T-helper 22 cell (primary cell): ENCODE results near the gene HLA-C.
"Not testable (repeated sequence)": the region's sequence is repeated elsewhere in the genome, so short reads cannot be mapped to it uniquely, and the experiment has no call there.

ENCODE experiments used
- DNase-seq: peaks from one replicate; pipeline ENCODE4 v3.0.0-alpha.2; 2020; ENCODE audit warnings: low read depth

The HLA-C gene

GRCh38 chr6:31271641-31272357, at the start of gene HLA-C:
HLA-C (minus strand) TSS chr6:31272092; CDS start chr6:31272071, 21 bp downstream.
- peak; percentile 90 for DNase-seq

- no peak for DNase-seq
Measured at GRCh38 chr6:31321005-31321707, 49.3 kb upstream of the HLA-C start.

GRCh38 chr6:31317036-31317435, 45.1 kb upstream of the HLA-C start:
- no peak for DNase-seq

- no peak for DNase-seq
Measured at GRCh38 chr6:31309641-31310040, 37.7 kb upstream of the HLA-C start.

GRCh38 chr6:31308845-31309175, 36.9 kb upstream of the HLA-C start:
- DNase-seq = no peak

- DNase-seq = peak; percentile 54
Measured at GRCh38 chr6:31308050-31308844, 36.4 kb upstream of the HLA-C start.

- DNase-seq = no peak
Measured at GRCh38 chr6:31307669-31308049, 35.8 kb upstream of the HLA-C start.

- no peak for DNase-seq
Measured at GRCh38 chr6:31305703-31306219, 33.9 kb upstream of the HLA-C start.

GRCh38 chr6:31304683-31305082, 32.8 kb upstream of the HLA-C start:
- no peak for DNase-seq

- no peak for DNase-seq
Measured at GRCh38 chr6:31300797-31301196, 28.9 kb upstream of the HLA-C start.

- no peak for DNase-seq
Measured at GRCh38 chr6:31299947-31300346, 28.1 kb upstream of the HLA-C start.

GRCh38 chr6:31299511-31299910, 27.6 kb upstream of the HLA-C start:
- no peak for DNase-seq

- no peak for DNase-seq
Measured at GRCh38 chr6:31294056-31294455, 22.2 kb upstream of the HLA-C start.

GRCh38 chr6:31293343-31293742, 21.5 kb upstream of the HLA-C start:
- no peak for DNase-seq

- no peak for DNase-seq
Measured at GRCh38 chr6:31289788-31290187, 17.9 kb upstream of the HLA-C start.

- DNase-seq = no peak
Measured at GRCh38 chr6:31287619-31288018, 15.7 kb upstream of the HLA-C start.

- no peak for DNase-seq
Measured at GRCh38 chr6:31285982-31286381, 14.1 kb upstream of the HLA-C start.

- DNase-seq = no peak
Measured at GRCh38 chr6:31285486-31285885, 13.6 kb upstream of the HLA-C start.

- not testable (repeated sequence) for DNase-seq
Measured at GRCh38 chr6:31279647-31280046, 7.8 kb upstream of the HLA-C start.

GRCh38 chr6:31272836-31273626, 1.1 kb upstream of the HLA-C start:
- DNase-seq = no peak

- no peak for DNase-seq
Measured at GRCh38 chr6:31272436-31272835, 544 bp upstream of the HLA-C start.
